ENCODE data around the gene PHLDB1.

PHLDB1 gene

DNA sequence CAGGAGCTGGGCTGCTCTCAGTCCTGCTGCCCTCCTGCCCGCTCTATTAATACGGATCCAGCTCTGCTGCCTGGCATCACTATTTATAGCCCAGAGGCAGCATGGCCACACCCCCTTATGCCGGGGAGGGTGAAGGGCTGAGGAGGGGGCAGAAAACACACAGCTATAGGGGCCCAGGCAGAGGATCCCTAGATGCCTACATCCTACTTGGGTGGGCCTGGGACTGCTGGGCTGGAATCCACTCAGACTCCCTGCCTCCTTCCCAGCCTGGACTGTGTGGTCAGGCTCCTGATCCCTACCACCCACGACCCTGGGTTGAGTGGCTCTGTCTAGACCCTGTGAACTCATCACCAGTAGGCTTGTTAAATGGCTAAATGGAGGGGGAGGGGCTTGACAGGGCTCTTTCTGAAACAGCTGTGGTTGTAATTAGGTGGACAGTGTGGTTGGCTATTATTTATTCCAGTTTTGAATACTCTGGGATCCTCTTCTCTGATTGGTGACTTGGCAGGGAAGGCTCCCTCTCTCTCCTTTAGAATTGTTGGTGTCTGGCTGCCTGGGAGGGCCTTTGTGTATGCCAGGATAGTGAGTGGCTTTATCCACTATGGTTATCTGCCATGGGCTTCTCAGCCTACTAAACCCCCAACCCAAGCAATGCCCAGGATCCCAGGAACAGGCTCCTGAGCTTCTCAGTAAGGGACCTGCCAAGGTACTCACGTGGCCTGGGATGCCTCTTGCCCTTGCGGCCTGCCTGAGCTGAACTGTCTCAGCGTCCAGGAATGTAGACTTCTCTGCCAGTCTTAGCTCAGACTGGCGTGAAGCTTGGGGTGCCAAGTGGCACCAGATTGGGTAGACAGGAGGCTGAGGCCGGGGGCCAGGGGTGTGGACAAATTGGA is 15.2 kb downstream of the PHLDB1 start:
- no peak for DNase-seq (ENCODE audit: low spot score)

DNA sequence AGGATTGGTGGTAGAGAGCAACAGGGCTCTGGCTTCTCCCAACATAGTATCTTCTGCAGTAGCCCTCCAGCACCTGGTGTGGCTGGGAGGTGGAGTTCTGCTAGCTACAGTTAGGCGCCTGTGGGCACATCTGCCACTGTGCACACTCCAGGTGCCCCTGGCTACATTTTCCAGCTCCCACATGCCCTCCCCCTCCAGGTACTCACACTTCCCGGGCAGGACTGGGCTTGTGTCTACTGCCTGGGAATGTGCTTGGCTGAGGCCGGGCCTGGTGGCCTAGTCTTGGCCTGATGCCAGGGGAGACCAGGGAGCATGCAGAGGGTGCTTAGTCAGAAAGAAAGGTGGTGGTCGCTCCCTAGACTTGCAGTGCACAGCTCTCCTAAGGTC is 15.8 kb downstream of the PHLDB1 start:
- no peak for DNase-seq (ENCODE audit: low spot score)

DNA sequence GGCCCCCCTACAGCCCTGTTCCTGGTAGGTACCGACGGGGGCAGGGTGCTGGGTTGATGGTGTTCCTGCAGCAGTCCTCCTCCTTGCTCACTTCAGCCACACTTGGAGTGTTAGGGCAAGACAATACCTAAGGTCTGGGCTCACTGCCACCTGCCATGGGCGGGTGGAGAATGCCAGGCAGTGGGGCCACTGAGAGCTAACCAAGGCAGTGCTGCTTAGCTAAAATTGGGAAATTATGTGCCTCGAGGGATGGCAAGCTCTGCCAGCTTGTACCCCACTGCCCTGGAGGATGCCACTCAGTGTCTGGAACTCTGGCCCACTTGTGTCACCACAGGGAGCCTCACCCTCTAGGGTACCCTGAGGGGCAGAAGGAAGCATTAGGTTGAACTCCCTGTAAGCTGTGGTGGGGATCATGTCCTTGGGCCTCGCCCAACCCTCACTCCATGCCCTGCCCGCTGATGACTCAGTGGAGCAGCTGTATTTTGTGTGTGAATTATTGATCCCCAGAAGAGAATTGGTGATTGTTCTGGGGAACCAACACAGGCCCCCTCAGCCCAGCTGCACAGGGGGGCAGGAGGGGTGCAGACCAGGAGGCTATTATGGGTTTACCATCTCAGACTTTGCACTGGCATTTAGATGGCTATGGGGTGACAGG is 17.7 kb downstream of the PHLDB1 start:
- no peak for DNase-seq (ENCODE audit: low spot score)

DNA sequence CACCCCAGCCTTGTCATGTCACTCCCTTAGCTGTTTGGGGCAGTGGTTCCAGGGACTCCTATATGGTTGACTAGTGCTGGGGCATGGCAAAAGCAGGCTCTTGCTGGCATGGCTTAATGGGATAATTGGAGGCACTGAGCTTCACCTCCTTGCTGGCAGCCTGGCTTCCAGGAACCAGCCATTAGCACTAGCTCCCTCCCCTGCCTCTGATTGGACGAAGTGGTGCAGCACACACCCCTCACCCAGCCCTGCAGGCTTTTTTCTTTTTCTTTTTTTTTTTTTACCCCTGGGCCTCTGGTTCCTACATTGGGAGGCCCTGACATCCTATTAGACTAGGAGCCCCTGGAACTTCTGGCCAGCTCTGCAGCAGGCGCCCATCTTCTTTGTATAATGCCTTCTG is 18.6 kb downstream of the PHLDB1 start:
- no peak for DNase-seq (ENCODE audit: low spot score)

DNA sequence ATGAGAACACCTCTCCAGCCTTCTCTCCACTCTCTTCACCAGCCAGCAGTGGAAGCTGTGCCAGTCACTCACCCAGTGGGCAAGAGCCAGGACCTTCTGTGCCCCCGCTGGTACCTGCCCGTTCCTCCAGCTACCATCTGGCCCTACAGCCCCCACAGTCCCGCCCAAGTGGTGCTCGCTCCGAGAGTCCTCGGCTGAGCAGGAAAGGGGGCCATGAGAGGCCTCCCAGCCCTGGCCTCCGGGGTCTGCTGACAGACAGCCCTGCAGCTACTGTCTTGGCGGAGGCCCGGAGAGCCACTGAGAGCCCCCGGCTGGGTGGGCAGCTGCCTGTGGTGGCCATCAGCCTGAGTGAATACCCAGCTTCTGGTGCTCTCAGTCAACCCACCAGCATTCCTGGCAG is 20.2 kb downstream of the PHLDB1 start:
- no peak for DNase-seq (ENCODE audit: low spot score)

DNA sequence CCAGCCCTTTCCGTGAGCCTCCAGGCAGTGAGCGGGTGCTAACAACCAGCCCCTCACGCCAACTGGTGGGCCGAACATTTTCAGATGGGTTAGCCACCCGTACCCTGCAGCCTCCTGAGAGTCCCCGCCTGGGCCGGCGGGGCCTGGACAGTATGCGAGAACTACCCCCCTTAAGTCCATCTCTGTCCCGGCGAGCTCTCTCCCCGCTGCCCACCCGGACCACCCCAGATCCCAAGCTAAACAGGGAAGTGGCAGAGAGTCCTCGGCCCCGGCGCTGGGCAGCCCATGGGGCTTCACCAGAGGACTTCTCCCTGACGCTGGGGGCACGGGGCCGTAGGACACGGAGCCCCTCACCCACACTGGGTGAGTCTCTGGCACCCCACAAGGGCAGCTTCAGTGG is 20.6 kb downstream of the PHLDB1 start:
- no peak for DNase-seq (ENCODE audit: low spot score)

DNA sequence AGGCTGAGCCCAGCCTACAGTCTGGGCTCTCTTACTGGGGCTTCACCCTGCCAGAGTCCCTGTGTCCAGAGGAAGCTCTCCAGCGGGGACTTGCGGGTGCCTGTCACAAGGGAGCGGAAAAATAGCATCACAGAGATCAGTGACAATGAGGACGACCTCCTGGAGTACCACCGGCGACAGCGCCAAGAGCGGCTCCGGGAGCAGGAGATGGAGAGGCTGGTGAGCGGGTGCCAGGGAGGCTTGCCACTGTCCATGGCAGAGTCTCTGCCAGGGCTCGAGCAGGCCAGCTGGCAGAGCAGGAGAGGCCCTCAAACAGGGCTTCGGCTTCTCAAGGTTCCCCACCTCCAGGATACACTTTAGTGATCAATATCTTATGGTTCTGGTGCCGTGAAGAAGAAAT is 21.0 kb downstream of the PHLDB1 start:
- DNase-seq (ENCODE audit: low spot score): no peak

DNA sequence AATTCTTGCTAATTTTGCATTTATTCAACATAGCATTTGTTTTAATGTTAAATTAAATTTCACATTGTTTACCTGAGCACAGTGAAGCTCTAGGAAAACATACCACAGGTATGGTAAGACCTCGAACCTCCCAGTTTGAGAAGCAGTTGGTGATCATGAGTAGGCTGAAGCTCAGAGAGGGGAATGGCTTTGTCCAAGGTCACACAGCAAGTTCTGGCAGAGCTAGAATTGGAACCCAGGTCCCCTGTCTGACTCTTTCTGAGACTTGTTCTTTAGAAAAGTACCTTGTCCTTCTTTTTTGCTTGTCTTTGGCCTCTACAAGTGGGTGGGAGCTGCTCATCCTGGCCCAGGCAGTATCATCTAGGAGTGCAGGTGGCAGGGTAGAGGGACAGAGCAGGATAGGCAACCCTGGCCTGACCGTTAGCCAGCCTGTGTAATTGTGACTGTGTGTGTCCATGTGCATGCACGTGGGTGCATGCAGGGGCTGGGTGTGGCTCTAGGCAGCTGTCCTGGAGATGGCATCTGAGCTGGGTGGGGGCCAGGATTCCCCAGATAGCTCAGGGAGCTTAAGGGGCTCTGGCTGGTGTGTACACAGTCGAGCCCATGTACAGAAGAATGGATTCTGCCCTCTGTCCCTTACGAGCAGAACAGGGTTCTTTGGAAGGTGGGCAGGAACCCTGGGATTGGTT is 21.6 kb downstream of the PHLDB1 start:
- no peak for DNase-seq (ENCODE audit: low spot score)

DNA sequence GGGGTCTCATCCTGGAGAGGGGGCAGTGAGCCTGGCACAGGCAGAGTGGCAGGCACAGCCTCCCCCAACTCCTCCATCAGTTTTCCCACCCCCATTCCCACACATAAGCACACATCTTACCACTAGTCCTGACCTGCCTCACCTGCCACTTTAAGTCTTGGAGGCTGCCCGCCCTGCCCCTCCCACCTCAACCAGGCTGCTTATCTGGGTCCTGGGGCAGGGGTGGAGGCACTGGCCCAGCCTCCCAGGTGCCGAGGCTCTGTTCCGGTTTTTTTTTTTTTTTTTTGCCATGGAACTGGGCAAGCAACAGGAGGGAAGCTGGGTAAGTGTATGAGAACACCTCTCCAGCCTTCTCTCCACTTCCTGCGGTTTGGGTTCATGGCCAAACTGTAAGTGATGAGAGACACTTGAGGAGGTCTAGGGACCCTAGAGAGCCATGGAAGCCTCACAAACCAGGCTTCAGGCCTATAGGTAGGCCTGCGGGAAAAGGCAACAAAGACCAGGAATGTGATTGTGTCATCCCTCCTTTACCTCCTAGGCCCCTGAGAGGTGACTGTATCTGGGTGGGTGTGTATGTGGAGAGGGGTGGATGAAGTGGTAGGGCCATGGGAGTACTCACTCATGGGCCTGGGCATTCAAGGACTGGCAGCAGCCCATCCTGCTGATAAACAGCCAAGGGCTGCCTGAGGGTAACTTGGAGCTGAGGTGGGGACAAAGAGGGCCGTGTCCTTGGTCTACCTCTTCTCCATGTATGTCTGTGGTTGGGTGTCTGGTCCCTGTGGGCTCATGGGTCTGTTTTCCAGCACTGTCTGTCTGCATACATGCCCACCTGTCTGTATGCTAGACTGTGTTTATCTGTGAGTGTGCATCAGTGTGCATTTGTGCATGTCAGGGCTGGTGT is 22.6 kb downstream of the PHLDB1 start:
- no peak for DNase-seq (ENCODE audit: low spot score)

DNA sequence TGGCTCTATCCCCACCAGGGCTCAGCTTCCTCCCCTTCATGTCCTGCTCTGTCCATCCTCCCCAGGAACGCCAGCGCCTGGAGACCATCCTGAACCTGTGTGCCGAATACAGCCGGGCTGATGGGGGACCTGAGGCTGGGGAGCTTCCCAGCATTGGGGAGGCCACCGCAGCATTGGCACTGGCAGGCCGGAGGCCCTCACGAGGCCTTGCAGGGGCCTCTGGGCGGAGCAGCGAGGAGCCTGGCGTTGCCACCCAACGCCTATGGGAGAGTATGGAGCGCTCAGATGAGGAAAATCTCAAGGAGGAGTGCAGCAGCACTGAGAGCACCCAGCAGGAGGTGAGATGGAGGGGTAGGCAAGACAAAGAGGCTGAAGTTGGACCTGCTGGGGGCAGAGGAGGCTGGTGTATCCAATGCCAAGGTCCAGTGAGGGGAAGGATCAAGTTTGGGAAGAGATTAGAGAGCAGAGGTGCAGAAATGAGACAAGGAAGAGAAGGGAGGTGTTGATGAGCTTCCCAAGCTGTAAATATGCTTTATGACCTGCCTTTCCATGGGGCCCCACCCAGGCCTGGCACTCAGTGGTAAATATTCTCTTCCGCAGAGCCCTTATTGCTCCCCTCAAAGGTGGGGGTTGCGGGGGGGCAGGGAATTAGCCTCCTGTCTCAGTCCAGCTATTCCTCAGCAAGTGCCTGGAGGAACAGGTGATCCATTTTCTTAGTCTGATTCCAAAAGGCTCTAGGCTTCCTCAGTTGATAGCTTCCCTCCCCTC is 23.9 kb downstream of the PHLDB1 start:
- no peak for DNase-seq (ENCODE audit: low spot score)

DNA sequence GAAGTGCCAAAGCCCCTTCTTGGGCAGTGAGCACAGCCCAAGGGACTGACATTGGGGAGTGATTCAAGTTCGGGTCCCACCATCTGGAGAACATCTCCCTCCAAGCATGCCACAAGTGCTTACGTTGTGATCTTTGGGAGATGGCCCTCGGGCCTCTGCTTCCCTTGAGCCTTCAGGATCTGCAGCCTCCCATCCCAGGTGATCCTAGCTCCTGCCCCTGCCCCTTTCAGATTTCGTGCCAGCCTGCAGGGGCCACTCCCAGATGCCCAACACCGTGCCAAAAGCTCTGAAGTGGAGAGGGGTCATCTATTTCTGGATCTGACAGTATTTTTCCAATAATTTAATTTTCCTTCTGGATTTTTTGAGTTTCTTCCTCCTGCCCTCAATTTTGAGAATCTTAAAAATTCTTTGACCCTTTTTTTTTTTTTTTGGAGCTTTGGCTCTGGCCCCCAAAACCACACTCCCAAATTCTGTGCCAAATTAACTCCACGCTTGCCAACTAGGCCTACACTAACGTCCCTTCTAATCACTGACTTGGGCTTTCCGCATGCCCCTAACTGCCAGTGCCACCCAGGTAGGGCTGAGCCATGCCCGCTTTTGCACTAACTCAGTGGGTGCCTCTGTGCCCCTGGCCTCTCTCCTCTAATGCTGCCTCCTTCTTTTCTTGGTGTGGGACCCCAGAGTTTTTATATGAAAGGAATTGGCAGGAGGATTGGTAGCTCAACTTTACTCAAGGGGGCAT is 25.3 kb downstream of the PHLDB1 start:
- DNase-seq (ENCODE audit: low spot score): no peak

DNA sequence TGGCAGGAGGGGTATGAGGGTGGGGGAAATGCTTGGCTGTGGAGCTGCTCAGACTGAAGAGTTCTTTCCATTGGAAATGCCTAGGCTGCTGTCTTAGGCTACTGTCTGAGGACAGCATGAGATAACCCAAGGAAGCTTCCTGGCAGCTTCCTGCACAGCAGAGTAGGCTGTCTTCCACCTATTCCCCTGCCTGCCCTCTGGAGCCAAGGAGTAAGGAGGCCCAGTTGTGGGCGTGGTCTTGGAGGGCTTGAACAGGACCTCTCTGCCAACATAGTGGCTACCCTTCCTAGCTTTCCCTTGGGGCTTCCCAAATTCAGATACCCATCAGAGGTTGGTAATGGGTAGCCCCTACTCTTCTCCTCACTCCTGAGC is 25.9 kb downstream of the PHLDB1 start:
- DNase-seq (ENCODE audit: low spot score): no peak

DNA sequence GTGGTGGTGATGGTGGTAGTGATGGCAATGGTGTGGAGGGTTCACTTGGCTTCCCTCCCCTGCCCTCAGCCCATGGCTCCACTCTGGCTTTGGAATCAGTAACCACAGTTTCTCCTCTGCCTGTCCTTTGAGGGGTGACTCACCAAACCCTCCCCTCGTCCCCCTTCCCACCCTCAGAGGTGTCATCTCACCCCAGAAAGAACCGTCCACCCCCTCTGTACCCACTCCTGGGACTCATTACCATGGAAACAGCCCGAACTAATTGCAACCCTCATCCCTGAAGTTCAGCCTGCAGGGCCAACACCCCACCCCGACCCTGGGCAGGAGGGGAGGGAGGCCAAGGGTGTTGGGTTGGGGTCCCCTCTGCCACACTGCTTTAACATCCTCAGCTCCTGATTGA is 26.6 kb downstream of the PHLDB1 start:
- no peak for DNase-seq (ENCODE audit: low spot score)

DNA sequence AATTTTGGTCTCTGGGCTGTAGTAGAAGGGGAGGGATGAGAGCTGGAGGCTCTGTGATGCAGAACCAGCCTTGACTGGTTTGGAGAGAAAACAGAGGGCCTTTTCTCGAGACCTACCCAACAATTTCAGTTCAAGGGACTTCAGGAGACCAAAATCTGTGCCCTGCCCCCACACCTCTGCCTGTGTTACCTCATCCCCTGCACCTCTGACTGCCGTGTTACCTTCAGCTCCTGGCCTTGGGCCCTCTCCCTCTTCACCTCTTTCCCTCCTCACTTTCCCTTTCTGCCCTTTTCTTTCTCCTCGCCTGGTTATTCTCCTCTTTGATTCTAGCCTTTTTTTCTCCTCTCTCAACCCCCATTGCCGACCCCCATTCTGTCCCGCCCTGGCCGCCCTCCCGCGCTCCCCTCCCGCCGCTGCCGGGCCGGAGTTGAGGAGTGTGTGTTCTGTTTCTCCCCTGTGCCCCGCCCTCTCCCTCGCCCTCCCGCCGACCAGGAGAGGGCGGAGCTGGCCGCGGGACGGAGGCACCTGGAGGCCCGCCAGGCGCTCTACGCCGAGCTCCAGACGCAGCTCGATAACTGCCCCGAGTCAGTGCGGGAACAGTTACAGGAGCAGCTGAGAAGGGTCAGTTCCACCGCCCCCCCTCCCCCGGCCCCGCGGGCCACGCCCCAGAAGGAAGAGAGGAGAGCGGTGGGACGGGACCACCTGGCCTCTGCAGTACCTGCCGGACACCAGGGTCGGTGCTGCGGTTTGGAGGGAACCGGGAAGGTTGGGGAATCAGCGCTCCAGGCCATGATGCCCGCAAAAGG is 27.2 kb downstream of the PHLDB1 start:
- no peak for DNase-seq (ENCODE audit: low spot score)

DNA sequence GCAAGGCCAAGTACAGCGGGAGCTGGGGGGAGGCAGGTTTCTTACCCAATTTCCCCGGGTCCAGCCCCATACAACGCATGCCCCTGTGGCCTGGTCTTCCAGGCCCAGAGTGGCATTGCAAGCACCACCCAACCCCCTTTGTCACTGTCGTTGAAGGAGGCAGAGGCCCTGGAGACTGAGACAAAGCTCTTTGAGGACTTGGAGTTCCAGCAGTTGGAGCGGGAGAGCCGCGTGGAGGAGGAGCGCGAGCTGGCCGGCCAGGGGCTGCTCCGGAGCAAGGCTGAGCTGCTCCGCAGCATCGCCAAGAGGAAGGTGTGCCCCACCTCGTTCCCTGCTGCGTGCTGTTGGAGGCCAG is 27.8 kb downstream of the PHLDB1 start:
- DNase-seq (ENCODE audit: low spot score): no peak

DNA sequence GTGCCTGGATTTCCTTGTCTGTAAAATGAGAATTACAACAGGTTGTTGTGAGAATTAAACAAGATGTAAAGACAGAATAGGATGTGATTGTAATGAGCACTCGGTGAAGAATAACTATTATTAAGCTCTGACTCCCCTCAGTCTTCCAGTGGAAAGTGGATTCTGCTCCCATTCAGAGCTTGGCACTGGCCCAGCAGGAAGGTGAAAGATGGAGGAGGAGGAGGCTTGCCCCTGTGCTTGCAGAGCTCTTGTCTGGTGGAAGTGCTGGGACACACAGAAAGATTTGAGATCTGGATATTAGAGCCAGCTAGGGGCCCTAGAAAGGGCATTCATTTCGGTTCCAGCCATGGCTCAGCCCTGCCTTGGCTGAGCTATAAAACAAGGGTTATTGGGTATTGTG is 28.2 kb downstream of the PHLDB1 start:
- no peak for DNase-seq (ENCODE audit: low spot score)

DNA sequence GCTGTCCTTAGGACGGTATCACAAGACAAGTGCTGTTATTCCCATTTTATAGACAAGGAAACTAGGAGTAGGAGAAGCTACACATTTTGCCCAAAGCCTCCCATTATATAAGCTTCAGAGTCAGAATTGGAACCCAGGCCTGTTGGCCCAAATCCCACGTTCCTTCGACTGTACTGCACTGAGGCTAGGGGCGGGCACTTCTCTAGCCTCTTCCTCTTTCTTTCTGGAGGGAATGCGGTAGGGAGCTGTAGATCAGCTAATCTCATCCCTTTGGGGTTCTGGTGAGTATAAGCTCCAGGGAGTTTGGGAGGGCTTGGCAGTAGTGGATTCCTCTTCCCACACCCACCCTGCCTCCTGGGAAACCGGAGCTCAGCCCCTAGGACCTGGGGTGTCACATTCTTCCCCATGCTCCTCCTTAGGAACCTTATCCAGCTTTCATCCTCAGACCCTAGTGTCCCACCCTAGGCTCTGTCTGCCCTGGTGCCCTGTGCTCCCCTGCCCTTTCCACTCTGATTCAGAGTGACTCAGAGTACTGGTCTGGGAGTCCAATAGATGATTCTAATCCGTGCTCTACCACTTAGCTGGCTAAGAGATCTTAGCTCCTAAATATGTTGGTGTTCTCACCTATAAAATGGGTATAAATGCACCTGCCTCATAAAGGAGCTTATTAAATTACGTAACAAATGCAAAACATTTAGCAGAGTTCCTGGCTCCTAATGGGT is 29.3 kb downstream of the PHLDB1 start:
- DNase-seq (ENCODE audit: low spot score): no peak

DNA sequence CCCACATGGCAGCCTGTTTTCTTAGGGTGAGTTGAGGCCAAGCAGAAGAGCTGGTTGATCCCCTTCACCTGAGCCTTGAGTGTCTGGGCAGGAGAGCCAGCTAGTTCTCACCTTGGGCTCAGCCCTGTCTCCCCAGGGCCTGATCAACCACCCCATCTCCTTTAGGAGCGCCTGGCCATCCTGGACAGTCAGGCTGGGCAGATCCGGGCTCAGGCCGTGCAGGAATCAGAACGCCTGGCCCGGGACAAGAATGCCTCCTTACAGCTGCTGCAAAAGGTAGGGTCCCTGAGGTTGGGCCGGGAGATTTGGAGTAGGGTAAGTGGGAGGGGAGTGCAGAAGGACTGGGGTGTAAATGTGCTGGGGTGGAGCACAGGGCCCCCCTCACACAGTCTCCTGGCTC is 31.3 kb downstream of the PHLDB1 start:
- DNase-seq (ENCODE audit: low spot score): no peak

DNA sequence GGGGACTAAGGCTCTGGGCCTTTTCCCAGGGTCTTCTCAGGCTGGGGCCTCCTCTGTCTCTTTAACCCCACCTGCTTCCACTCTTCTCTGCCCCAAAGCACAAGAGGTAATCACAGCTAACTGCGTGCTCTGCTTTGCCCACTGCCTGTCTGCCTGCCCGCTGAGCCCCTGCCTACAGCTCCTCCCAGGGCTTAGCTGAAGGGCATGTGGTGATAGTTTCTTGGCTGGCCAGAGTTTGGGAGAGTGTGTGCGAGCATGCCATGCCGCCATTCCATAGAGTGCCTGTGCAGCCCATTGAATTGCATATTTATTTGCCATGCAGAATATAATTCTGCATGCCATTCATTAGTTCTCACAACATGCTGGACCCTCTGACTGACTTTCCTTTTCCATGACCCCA is 32.5 kb downstream of the PHLDB1 start:
- no peak for DNase-seq (ENCODE audit: low spot score)

Data from CD4-positive, alpha-beta T cell treated with Interleukin-6 at 100 ng/mL for 8 hours (primary cell).